GM13976 (cell line): Measurements from ENCODE around the gene MVB12B.

Experiments
- DNase-seq: peaks from one replicate; pipeline ENCODE4 v3.0.0; 2012; ENCODE audit warnings: low spot score
- CTCF ChIP-seq: IDR thresholded peaks from 2 replicates; pipeline ENCODE4 v1.5.1; 2012; ENCODE audit warnings: borderline replicate concordance, mild to moderate bottlenecking; ENCODE audit not compliant: insufficient read depth; ENCODE audit errors: extremely low read depth, missing control alignments, control extremely low read depth
- in situ Hi-C: fragments of 300-500 bp; cut with MboI; formaldehyde crosslinking; loops from one replicate; pipeline ENCODE4 v1.12.0; 2022; ENCODE audit warnings: low sequenced_read_pairs, mixed read lengths, inconsistent platforms; ENCODE audit not compliant: unreplicated experiment

The MVB12B gene

GRCh38 chr9:126457175-126457547 is 130.5 kb downstream of the MVB12B start:
- DNase-seq = no peak
- in situ Hi-C loops = no loop called here
- TF ChIP-seq CTCF = no peak

GRCh38 chr9:126457890-126458289 is 131.3 kb downstream of the MVB12B start:
- in situ Hi-C loops = no loop called here
- no peak for TF ChIP-seq CTCF

GRCh38 chr9:126459126-126459525 is 132.5 kb downstream of the MVB12B start:
- no peak for TF ChIP-seq CTCF
- in situ Hi-C loops = no loop called here
- DNase-seq = no peak

More at GRCh38 chr9:126457890-126458289, 131.3 kb downstream of the MVB12B start:
- DNase-seq = no peak

- in situ Hi-C loops = no loop called here
- no peak for TF ChIP-seq CTCF
- no peak for DNase-seq
Measured at GRCh38 chr9:126459546-126459945, 132.9 kb downstream of the MVB12B start.

GRCh38 chr9:126459965-126460843 is 133.6 kb downstream of the MVB12B start:
- in situ Hi-C loops = no loop called here
- TF ChIP-seq CTCF = no peak
- DNase-seq = no peak

- TF ChIP-seq CTCF = no peak
- no peak for DNase-seq
- in situ Hi-C loops = no loop called here
Measured at GRCh38 chr9:126461029-126461428, 134.4 kb downstream of the MVB12B start.

GRCh38 chr9:126461608-126462007 is 135.0 kb downstream of the MVB12B start:
- no peak for TF ChIP-seq CTCF
- no peak for DNase-seq
- in situ Hi-C loops = no loop called here
